ENCODE measurements around the gene GRM7.

The GRM7 gene

GRCh38 chr3:7568526-7569184, 707.7 kb downstream of the GRM7 start:
- no peak for DNase-seq
- TF ChIP-seq CTCF (IDR thresholded peaks at IDR 0.05; ENCODE audit: low read depth, low read length), result no peak
- Histone ChIP-seq H3K27me3 (ENCODE audit: insufficient read depth, low read depth, severe bottlenecking) (no peaks in the 10 kb centered on the region), H3K36me3 (no peaks in the 10 kb centered on the region), H3K4me3 (ENCODE audit: low read depth, low read length) (no peak overlapping the region), H3K9me3 (ENCODE audit: severe bottlenecking) (no peaks in the 10 kb centered on the region), H3K27ac (no peak overlapping the region)

- no peak for DNase-seq
- no peaks in the 10 kb centered on the region for H3K27me3 ChIP-seq (ENCODE audit: insufficient read depth, low read depth, severe bottlenecking)
- no peak overlapping the region for H3K27ac ChIP-seq
- no peak for TF ChIP-seq CTCF (IDR thresholded peaks at IDR 0.05; ENCODE audit: low read depth, low read length)
- no peaks in the 10 kb centered on the region for H3K9me3 ChIP-seq (ENCODE audit: severe bottlenecking)
- H3K36me3 ChIP-seq, result no peaks in the 10 kb centered on the region
- H3K4me3 ChIP-seq (ENCODE audit: low read depth, low read length), result no peak overlapping the region
Measured at GRCh38 chr3:7573330-7573729, 712.4 kb downstream of the GRM7 start.

GRCh38 chr3:7574435-7574834, 713.5 kb downstream of the GRM7 start:
- TF ChIP-seq CTCF (IDR thresholded peaks at IDR 0.05; ENCODE audit: low read depth, low read length), result no peak
- Histone ChIP-seq H3K27me3 (ENCODE audit: insufficient read depth, low read depth, severe bottlenecking) (no peaks in the 10 kb centered on the region), H3K36me3 (no peaks in the 10 kb centered on the region), H3K4me3 (ENCODE audit: low read depth, low read length) (no peak overlapping the region), H3K9me3 (ENCODE audit: severe bottlenecking) (no peaks in the 10 kb centered on the region), H3K27ac (no peak overlapping the region)
- no peak for DNase-seq

- no peak for TF ChIP-seq CTCF (IDR thresholded peaks at IDR 0.05; ENCODE audit: low read depth, low read length)
- Histone ChIP-seq H3K9me3 (ENCODE audit: severe bottlenecking) (no peaks in the 10 kb centered on the region), H3K36me3 (no peaks in the 10 kb centered on the region), H3K27me3 (ENCODE audit: insufficient read depth, low read depth, severe bottlenecking) (no peaks in the 10 kb centered on the region), H3K27ac (no peak overlapping the region), H3K4me3 (ENCODE audit: low read depth, low read length) (no peak overlapping the region)
- no peak for DNase-seq
Measured at GRCh38 chr3:7576071-7576470, 715.2 kb downstream of the GRM7 start.

- Histone ChIP-seq H3K4me3 (ENCODE audit: low read depth, low read length) (no peak overlapping the region), H3K27me3 (ENCODE audit: insufficient read depth, low read depth, severe bottlenecking) (no peaks in the 10 kb centered on the region), H3K9me3 (ENCODE audit: severe bottlenecking) (no peaks in the 10 kb centered on the region), H3K36me3 (no peaks in the 10 kb centered on the region), H3K27ac (no peak overlapping the region)
- DNase-seq, result no peak
- TF ChIP-seq CTCF (IDR thresholded peaks at IDR 0.05; ENCODE audit: low read depth, low read length), result no peak
Measured at GRCh38 chr3:7576506-7576905, 715.6 kb downstream of the GRM7 start.

GRCh38 chr3:7577513-7577912, 716.6 kb downstream of the GRM7 start:
- no peak for DNase-seq
- no peaks in the 10 kb centered on the region for H3K36me3 ChIP-seq
- no peaks in the 10 kb centered on the region for H3K9me3 ChIP-seq (ENCODE audit: severe bottlenecking)
- no peak for TF ChIP-seq CTCF (IDR thresholded peaks at IDR 0.05; ENCODE audit: low read depth, low read length)
- no peaks in the 10 kb centered on the region for H3K27me3 ChIP-seq (ENCODE audit: insufficient read depth, low read depth, severe bottlenecking)
- no peak overlapping the region for H3K4me3 ChIP-seq (ENCODE audit: low read depth, low read length)
- H3K27ac ChIP-seq, result no peak overlapping the region
